Epithelial cell of proximal tubule (primary cell): ENCODE results near the gene ATP5F1C. TPM values are rescaled to one million over a fixed set of nuclear protein-coding genes. Genes with fewer than 3 reads are reported as not detected.
"Not testable (repeated sequence)": the region's sequence is repeated elsewhere in the genome, so short reads cannot be mapped to it uniquely, and the experiment has no call there.

Source experiments
- DNase-seq: peaks from one replicate; pipeline ENCODE4 v3.0.0-alpha.2; 2011; ENCODE audit warnings: low read depth
- H3K4me3 ChIP-seq: 2 replicates; pipeline ENCODE4 v1.5.1; 2011; ENCODE audit warnings: low read depth, mild to moderate bottlenecking, low read length
- total RNA-seq: library from RNA; depleted of rRNA; stranded (reverse); fragments of >200 nt; gene quantifications from 2 replicates; pipeline ENCODE4 v1.2.3, GENCODE V29; 2015
- TF ChIP-seq, protein P1 (sequence below): conservative IDR thresholded peaks from 2 replicates; pipeline ENCODE4 v1.5.1; 2012; ENCODE audit warnings: low read depth, mild to moderate bottlenecking, low read length

The ATP5F1C gene
- 285 and 343 TPM in 2 replicates for total RNA-seq

DNA sequence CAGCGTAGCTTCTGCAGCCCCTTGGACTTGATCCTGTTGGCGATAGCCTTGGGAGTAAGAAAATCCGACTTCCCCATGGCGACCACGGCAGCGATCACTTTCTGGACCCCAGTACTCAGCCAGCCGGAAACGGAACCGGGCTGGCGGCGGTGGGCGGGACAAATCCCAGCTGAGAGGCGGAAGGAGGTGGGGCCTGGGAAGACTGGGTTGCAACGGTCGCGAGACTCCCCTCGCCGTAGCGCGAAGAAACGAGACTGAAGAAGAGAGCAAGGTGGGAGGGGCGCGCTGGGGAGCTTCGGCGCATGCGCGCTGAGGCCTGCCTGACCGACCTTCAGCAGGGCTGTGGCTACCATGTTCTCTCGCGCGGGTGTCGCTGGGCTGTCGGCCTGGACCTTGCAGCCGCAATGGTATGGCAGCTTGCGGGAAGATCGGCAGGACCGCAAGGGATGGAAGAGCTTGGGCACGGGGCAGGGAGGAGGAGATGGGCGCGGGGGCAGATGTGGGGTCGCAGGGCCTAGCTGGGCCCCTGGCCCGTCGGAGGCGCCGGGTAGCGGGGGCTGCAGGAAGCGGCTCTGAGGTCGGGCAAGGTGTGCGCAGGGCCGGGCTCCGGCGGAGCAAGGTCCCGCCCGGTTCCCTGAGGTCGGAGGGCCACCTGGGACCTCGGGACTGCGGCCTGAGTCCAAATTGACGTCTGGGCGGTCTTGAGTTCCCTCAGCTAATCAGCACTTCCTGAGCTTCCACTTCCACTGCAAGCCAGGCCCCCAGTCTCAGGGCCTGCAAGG lies at the start of gene ATP5F1C, which contains the start of gene KIN:
ATP5F1C (plus strand) TSS at position 321 of the 782 bp plus-strand sequence; CDS start at position 352, 31 bp downstream.
KIN (minus strand) TSS at position 137 of the 782 bp plus-strand sequence; CDS start at position 77, 60 bp downstream.
- TF ChIP-seq, protein P1, sequence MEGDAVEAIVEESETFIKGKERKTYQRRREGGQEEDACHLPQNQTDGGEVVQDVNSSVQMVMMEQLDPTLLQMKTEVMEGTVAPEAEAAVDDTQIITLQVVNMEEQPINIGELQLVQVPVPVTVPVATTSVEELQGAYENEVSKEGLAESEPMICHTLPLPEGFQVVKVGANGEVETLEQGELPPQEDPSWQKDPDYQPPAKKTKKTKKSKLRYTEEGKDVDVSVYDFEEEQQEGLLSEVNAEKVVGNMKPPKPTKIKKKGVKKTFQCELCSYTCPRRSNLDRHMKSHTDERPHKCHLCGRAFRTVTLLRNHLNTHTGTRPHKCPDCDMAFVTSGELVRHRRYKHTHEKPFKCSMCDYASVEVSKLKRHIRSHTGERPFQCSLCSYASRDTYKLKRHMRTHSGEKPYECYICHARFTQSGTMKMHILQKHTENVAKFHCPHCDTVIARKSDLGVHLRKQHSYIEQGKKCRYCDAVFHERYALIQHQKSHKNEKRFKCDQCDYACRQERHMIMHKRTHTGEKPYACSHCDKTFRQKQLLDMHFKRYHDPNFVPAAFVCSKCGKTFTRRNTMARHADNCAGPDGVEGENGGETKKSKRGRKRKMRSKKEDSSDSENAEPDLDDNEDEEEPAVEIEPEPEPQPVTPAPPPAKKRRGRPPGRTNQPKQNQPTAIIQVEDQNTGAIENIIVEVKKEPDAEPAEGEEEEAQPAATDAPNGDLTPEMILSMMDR = no peak
- peak; percentile 57 for DNase-seq
- H3K4me3 ChIP-seq = peak within 1 kb of the TSS; percentile 96

DNA sequence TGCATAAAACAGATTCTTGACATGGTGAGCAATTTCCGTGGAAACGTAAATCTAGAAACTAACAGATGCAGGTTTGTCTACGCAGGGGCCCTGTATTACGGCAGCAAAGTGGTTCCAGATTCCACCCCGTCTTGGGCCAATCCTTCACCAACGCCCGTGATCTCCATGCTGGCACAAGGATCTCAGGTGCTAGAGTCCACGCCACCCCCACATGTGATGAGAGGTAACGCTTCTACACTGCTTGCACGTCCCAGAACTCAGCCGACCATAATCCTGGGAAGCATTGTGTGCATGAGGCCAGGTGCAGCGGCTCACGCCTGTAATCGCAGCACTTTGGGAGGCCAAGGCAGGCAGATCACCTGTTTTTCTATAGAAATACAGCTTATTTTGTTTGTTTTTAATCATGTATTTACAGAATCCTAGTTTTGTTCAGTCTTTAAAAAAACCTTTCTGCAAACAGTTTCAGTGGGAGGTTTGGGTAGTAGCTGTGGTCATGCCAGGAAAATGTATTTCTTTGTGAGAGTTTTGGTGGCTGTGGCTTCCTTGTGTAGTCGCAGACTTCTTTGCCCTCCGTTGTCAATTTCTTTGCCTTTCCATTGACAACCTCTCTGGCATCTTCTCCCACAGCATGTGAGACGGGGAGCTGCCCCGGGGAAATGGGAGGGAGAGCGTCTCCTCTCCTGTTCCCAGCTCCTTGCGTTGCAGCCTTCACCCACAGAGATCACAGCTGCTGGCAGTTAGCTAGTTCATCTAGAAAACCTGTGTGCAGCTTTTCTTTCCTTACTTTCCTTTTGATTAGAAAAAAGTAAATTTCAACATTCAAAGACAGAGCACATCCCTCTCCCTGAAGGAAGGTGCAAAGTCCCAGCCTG lies 49.2 kb upstream of the ATP5F1C start:
- TF ChIP-seq, protein P1 = no peak
- no peak for DNase-seq
- no peak overlapping the region for H3K4me3 ChIP-seq

DNA sequence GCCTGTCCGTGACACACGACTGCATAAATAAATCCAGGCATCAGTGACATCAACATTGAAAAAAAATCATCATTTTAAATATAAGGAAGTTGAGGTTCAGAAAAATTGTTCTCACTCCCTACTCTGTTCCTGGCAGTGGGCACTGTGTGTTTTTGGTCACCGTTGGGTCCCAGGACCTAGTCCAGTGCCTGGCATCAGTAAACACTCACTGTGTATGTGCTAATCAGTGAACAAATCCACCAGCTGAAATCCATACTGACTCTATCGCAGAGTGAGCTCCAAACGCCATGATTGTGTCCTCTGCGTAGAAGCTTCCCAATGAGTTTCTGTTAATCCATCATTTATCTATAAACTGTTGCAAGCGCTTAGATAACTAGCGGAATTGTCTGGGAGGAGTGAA lies 43.7 kb upstream of the ATP5F1C start:
- no peak for DNase-seq
- TF ChIP-seq, protein P1 = no peak
- no peak overlapping the region for H3K4me3 ChIP-seq

DNA sequence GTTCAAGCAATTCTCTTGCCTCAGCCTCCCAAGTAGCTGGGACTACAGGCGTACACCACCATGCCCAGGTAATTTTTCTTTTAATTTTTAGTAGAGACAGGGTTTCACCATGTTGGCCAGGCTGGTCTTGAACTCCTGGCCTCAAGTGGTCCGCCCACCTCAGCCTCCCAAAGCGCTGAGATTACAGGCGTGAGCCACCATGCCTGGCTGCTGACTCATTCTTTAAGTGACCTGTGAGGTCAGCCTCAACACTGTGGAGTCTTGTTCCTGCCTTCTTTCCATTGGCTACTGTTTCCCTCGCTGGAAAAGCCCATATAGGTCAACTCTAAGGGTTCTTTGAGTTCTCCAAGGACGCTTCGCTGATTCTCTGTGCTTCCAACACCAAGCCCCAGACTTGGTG lies 39.3 kb upstream of the ATP5F1C start:
- DNase-seq, H3K4me3 ChIP-seq: not testable (repeated sequence)

DNA sequence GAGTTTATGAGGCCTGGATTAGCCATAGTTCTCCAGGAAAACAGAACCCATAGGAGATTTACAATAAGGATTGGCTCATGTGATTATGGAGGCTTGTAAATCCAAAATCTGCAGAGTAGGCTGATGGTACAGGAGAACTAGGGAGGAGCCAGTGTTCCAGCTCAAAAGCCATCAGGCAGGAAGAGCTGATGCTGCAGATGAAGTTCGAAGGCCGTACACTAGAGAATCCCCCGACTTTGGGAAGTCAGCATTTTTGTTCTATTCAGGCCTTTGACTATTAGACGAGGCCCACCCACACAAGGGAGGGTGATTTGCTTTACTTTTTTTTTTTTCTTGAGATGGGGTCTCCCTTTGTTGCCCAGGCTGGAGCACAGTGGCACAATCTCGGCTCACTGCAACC lies 37.8 kb upstream of the ATP5F1C start:
- TF ChIP-seq, protein P1 = no peak
- DNase-seq = no peak
- no peak overlapping the region for H3K4me3 ChIP-seq

DNA sequence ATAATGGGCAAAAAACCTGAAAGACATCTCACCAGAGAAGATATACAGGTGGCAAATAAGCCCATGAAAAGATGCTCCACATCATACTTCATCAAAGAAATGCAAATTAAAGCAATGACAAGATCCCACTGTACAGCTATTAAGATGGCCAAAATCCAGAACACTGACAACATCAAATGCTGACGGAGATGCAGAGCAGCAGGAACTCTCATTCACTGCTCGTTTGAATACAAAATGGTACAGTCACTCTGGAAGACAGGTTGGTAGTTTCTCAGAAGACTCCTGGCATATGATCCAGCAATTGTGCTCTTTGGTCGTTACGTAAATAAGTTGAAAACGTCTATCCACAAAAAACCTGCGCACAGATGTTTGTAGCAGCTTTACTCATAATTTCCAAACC lies 35.7 kb upstream of the ATP5F1C start:
- TF ChIP-seq, protein P1 = no peak
- no peak for DNase-seq
- H3K4me3 ChIP-seq = no peak overlapping the region

DNA sequence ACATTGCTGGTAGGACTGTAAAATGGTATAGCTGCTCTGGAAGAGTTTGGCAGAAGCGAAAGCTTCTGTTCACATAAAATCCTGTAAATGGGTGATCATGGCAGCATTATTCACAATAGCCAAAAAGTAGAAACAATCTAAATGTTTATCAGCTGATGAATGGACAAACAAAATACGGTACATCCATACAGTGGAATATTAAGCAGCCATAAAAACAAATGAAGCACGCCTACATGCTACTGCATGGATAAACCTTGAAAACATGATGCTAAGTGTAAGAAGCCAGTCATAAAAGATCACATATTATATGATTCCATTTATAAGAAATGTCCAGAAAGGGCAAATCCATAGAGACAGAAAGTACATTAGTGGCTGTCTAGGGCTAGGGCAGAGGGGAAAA lies 32.9 kb upstream of the ATP5F1C start:
- TF ChIP-seq, protein P1 = no peak
- DNase-seq = no peak
- H3K4me3 ChIP-seq = no peak overlapping the region
